NCI-H187 (cell line): Measurements from ENCODE around the gene APPBP2.

ENCODE experiments used
- DNase-seq, 2 experiments: peaks; one replicate each; lab custom pipeline; 2025; lab: John Stamatoyannopoulos, UW

The APPBP2 gene

DNA sequence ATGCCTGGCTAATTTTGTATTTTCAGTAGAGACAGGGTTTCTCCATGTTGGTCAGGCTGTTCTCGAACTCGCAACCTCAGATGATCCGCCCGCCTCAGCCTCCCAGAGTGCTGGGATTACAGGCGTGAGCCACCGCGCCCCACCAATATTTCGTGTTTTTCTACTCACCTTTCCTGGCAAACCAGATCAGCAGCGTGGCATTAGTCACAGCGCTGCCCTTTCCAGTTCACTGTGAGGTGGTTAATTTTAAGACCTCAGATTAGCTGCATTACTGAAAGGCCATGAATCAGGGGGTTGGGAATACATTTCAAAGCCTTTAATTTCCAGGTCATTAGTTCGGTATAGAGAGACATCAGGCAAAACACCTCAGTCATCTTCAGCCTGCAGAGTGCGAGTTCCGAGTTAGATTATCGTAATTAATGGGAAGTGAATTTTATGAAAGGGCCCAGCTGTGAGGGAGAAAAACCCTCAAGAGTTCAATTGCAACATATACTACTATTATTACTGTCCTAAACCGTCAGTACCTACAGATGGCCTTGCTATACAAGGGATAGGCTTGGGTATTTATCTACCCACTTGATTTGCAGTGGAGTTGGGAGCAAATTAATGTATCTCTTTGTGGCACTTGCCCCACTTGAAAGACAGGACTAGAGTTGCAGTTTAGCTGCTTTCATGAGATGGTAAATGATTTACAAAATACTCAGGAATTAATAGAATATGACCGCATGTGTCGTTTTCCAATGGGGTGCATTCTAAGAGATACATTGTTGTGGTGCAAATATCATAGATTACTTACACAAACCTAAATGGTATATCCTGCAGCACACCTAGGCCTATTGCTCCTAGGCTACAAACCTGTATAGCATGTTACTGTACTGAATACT is 132.0 kb downstream of the APPBP2 start:
- DNase-seq = no peak
